ENCODE data around the gene AK3. TPM values are rescaled to one million over a fixed set of nuclear protein-coding genes. Genes with fewer than 3 reads are reported as not detected.

Gene AK3
- total RNA-seq, 1 donor = 74.1 TPM

DNA sequence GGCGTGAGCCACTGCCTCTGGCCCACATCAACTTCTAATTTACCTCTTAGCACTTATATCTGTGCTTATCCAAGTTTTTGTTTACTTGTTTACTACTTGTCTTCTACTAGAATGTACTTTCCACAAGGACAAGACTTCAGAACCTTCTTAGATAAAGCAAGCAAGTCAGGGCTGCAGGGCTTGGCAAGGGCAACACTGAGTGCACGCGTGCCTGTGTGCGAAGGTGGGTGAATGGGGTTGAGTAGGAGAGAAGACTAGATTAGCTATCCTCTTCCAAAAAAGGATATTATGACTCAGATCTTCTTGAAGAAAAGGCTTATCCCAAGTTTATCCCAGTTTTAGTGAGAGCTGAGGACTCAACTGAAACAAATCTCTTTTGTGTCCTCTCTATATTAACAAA is 19.3 kb downstream of the AK3 start:
- TF ChIP-seq, protein P1, sequence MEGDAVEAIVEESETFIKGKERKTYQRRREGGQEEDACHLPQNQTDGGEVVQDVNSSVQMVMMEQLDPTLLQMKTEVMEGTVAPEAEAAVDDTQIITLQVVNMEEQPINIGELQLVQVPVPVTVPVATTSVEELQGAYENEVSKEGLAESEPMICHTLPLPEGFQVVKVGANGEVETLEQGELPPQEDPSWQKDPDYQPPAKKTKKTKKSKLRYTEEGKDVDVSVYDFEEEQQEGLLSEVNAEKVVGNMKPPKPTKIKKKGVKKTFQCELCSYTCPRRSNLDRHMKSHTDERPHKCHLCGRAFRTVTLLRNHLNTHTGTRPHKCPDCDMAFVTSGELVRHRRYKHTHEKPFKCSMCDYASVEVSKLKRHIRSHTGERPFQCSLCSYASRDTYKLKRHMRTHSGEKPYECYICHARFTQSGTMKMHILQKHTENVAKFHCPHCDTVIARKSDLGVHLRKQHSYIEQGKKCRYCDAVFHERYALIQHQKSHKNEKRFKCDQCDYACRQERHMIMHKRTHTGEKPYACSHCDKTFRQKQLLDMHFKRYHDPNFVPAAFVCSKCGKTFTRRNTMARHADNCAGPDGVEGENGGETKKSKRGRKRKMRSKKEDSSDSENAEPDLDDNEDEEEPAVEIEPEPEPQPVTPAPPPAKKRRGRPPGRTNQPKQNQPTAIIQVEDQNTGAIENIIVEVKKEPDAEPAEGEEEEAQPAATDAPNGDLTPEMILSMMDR (IDR thresholded peaks at IDR 0.05; ENCODE audit: insufficient read depth, low read length) = no peak
- no peak overlapping the region for H3K4me3 ChIP-seq (ENCODE audit: low read depth, low read length)
- DNase-seq (ENCODE audit: low read depth) = no peak

- H3K4me3 ChIP-seq (ENCODE audit: low read depth, low read length) = no peak overlapping the region
- no peak for DNase-seq (ENCODE audit: low read depth)
- TF ChIP-seq, protein P1 (IDR thresholded peaks at IDR 0.05; ENCODE audit: insufficient read depth, low read length) = no peak
Observed at GRCh38 chr9:4718911-4719310, 22.1 kb downstream of the AK3 start.

GRCh38 chr9:4717815-4718214 is 23.2 kb downstream of the AK3 start:
- no peak overlapping the region for H3K4me3 ChIP-seq (ENCODE audit: low read depth, low read length)
- TF ChIP-seq, protein P1 (IDR thresholded peaks at IDR 0.05; ENCODE audit: insufficient read depth, low read length) = no peak
- DNase-seq (ENCODE audit: low read depth) = no peak

- no peak overlapping the region for H3K4me3 ChIP-seq (ENCODE audit: low read depth, low read length)
- TF ChIP-seq, protein P1 (IDR thresholded peaks at IDR 0.05; ENCODE audit: insufficient read depth, low read length) = no peak
- no peak for DNase-seq (ENCODE audit: low read depth)
Observed at GRCh38 chr9:4716163-4716562, 24.8 kb downstream of the AK3 start.

- TF ChIP-seq, protein P1 (IDR thresholded peaks at IDR 0.05; ENCODE audit: insufficient read depth, low read length) = no peak
- H3K4me3 ChIP-seq (ENCODE audit: low read depth, low read length) = no peak overlapping the region
- no peak for DNase-seq (ENCODE audit: low read depth)
Observed at GRCh38 chr9:4714266-4715016, 26.6 kb downstream of the AK3 start.

- H3K4me3 ChIP-seq (ENCODE audit: low read depth, low read length) = no peak overlapping the region
- no peak for DNase-seq (ENCODE audit: low read depth)
- TF ChIP-seq, protein P1 (IDR thresholded peaks at IDR 0.05; ENCODE audit: insufficient read depth, low read length) = no peak
Observed at GRCh38 chr9:4713849-4714248, 27.2 kb downstream of the AK3 start.

- H3K4me3 ChIP-seq (ENCODE audit: low read depth, low read length) = no peak overlapping the region
- TF ChIP-seq, protein P1 (IDR thresholded peaks at IDR 0.05; ENCODE audit: insufficient read depth, low read length) = no peak
- DNase-seq (ENCODE audit: low read depth) = no peak
Observed at GRCh38 chr9:4709380-4709779, 31.6 kb downstream of the AK3 start.
